Measurements from ENCODE around the gene MAGI2. TPM values are rescaled to one million over a fixed set of nuclear protein-coding genes. Genes with fewer than 3 reads are reported as not detected.

MAGI2 gene
- total and polyA plus RNA-seq, 2 experiments from 2014 or later = 16.8 to 24.7 TPM

- H3K4me1 ChIP-seq (ENCODE audit: low read depth) = no peaks in the 10 kb centered on the region
- H3K27me3 ChIP-seq = peaks cover 20% of the 10 kb centered on the region
- peak overlapping the region; percentile 63 for H3K4me3 ChIP-seq
- TF ChIP-seq CTCF (IDR thresholded peaks at IDR 0.05; ENCODE audit: low read depth, low read length) = no peak
- peaks cover 1% of the 10 kb centered on the region for H3K36me3 ChIP-seq
- H3K9me3 ChIP-seq (ENCODE audit: low read depth) = no peaks in the 10 kb centered on the region
- H3K27ac ChIP-seq = no peak overlapping the region
- no peak for DNase-seq (ENCODE audit: low read depth in 1 of 2, low spot score in 1 of 2)
Measured at GRCh38 chr7:79455173-79455790, 1.8 kb upstream of the MAGI2 start.

DNA sequence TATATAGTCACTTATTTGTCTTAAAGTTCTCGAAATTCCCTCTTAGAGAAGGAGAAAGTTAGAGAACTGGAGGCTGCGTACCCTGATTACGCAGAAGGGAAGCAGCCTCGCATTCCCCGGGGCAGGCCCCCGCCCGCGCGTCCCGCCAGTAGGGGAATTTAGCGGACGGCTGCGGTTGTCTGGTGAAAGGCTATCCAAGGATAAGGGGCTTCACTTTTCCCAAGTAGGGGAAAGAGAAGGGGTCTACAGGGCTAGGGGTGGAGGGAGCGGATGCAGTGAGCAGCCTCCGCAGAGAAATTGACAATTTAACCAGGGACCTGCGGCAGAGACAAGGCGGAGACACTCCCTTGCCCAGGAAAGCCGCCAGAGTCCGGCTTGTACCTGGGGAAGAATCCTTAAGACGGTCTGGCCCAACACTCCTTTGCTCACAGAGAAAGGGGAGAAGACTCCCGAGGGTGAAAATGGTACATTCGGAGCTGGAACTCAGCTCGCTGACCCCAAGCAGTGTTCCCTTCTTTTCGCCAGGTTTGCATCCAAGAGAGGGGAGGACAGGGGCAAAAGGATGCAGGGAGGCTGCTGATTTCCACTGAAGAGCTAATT is 994 bp upstream of the MAGI2 start:
- no peaks in the 10 kb centered on the region for H3K9me3 ChIP-seq (ENCODE audit: low read depth)
- H3K27ac ChIP-seq = peak overlapping the region; percentile 53
- peaks cover 24% of the 10 kb centered on the region for H3K27me3 ChIP-seq
- no peak for TF ChIP-seq CTCF (IDR thresholded peaks at IDR 0.05; ENCODE audit: low read depth, low read length)
- no peaks in the 10 kb centered on the region for H3K4me1 ChIP-seq (ENCODE audit: low read depth)
- no peaks in the 10 kb centered on the region for H3K36me3 ChIP-seq
- DNase-seq (ENCODE audit: low read depth in 1 of 2, low spot score in 1 of 2) = peak; percentile 60 to 68
- H3K4me3 ChIP-seq = peak overlapping the region; percentile 63

DNA sequence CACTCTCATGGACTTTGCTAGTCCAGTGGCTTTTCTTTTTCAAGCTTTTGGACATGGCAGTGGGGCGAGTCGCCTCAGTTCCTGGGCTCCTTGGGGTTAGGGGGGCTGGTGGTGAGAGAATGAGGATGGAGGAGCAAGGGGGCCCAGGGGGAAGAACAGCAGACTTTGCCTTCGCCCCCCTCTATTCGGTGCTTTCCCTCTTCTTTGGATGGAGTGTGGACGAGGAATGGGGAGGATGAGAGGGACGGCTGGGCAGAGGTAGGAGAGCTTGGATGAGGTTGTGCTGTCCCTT is 255 bp downstream of the MAGI2 start:
- no peak overlapping the region for H3K27ac ChIP-seq
- no peak for TF ChIP-seq CTCF (IDR thresholded peaks at IDR 0.05; ENCODE audit: low read depth, low read length)
- peaks cover 24% of the 10 kb centered on the region for H3K27me3 ChIP-seq

DNA sequence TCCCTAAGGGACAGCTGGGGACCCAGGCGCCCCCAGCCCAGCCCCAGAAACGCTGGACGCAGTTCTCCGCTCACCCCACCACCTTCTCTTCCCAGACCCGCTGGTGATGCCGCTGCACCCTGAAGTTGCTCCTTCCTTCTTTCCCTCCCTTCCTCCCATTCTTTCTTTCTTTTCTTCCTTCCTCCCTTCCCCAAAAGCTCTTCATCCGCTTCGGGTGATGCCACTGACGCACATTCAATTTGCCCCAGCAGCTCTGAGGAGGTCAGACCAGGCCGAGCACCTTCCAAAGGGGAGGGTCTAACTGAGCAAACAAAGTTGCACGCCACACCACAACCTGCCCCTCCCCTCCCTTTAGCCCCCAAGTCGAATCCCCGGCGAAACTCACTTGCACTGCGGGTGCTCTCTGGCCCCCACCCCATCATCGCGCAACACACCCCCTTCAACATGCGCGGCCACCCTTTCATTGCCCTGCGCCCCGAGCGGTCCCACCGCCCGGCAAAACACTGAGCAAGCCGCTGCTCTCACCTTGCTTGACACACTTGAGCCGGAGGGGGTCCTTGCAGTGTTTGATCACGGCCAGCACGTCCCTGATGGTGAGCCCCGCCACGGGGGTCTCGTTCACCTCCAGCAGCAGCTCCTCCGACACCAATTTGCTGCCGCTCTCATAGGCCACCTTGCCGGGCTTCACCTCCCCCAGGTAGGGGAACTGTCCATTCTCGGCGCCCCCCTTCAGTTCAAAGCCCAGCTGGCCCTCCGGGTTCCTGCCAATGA is 787 bp downstream of the MAGI2 start:
- Histone ChIP-seq H3K27ac (peak overlapping the region; percentile 59), H3K36me3 (no peaks in the 10 kb centered on the region), H3K9me3 (ENCODE audit: low read depth) (no peaks in the 10 kb centered on the region), H3K4me1 (ENCODE audit: low read depth) (no peaks in the 10 kb centered on the region), H3K4me3 (peak overlapping the region; percentile 63), H3K27me3 (peaks cover 24% of the 10 kb centered on the region)
- peak; percentile 45 to 62 for DNase-seq (ENCODE audit: low read depth in 1 of 2, low spot score in 1 of 2)
- TF ChIP-seq CTCF (IDR thresholded peaks at IDR 0.05; ENCODE audit: low read depth, low read length) = no peak

More for the DNA sequence above, 255 bp downstream of the MAGI2 start:
- Histone ChIP-seq H3K36me3 (no peaks in the 10 kb centered on the region), H3K9me3 (ENCODE audit: low read depth) (no peaks in the 10 kb centered on the region), H3K4me1 (ENCODE audit: low read depth) (no peaks in the 10 kb centered on the region), H3K4me3 (peak overlapping the region; percentile 63)
- DNase-seq (ENCODE audit: low read depth in 1 of 2, low spot score in 1 of 2) = no peak

GRCh38 chr7:79452032-79452494 is 1.4 kb downstream of the MAGI2 start:
- no peak for TF ChIP-seq CTCF (IDR thresholded peaks at IDR 0.05; ENCODE audit: low read depth, low read length)
- Histone ChIP-seq H3K4me3 (peak overlapping the region; percentile 63), H3K4me1 (ENCODE audit: low read depth) (no peaks in the 10 kb centered on the region), H3K27ac (peak overlapping the region; percentile 59), H3K27me3 (peaks cover 24% of the 10 kb centered on the region), H3K9me3 (ENCODE audit: low read depth) (no peaks in the 10 kb centered on the region), H3K36me3 (no peaks in the 10 kb centered on the region)
- peak; percentile 91 to 94 for DNase-seq (ENCODE audit: low read depth in 1 of 2, low spot score in 1 of 2)

Data from cardiac muscle cell (in vitro differentiated cells and primary cell).